GM21825 (cell line): ENCODE measurements around the gene ZNF584.
A peak's percentile ranks its signal among the peaks of the same experiment; 100 is the strongest.
"Not testable (repeated sequence)": the region's sequence is repeated elsewhere in the genome, so short reads cannot be mapped to it uniquely, and the experiment has no call there.

Experiments used
- ATAC-seq: cut with Tn5 transposase; IDR thresholded peaks from one replicate; pipeline ENCODE4 v1.9.1; 2021; ENCODE audit warnings: mild to moderate bottlenecking, moderate library complexity; ENCODE audit not compliant: unreplicated experiment

ZNF584 gene

DNA sequence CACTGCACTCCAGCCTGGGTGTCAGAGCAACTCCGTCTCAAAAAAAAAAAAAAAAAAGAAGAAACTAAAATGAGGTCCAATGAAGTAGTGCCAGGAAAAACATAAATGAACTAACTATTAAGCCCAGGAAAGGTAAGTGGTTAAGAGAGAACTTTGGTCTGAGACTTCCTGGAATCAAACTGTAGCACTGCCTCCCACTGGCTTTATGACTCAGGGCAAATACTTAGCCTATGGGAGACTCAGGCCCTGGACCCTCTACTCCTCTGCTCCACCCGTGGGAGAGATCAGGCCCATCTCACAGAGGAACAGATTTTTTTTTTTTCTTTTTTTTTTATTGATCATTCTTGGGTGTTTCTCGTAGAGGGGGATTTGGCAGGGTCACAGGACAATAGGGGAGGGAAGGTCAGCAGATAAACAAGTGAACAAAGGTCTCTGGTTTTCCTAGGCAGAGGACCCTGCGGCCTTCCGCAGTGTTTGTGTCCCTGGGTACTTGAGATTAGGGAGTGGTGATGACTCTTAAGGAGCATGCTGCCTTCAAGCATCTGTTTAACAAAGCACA, 4.5 kb upstream of the ZNF584 start:
- not testable (repeated sequence) for ATAC-seq

DNA sequence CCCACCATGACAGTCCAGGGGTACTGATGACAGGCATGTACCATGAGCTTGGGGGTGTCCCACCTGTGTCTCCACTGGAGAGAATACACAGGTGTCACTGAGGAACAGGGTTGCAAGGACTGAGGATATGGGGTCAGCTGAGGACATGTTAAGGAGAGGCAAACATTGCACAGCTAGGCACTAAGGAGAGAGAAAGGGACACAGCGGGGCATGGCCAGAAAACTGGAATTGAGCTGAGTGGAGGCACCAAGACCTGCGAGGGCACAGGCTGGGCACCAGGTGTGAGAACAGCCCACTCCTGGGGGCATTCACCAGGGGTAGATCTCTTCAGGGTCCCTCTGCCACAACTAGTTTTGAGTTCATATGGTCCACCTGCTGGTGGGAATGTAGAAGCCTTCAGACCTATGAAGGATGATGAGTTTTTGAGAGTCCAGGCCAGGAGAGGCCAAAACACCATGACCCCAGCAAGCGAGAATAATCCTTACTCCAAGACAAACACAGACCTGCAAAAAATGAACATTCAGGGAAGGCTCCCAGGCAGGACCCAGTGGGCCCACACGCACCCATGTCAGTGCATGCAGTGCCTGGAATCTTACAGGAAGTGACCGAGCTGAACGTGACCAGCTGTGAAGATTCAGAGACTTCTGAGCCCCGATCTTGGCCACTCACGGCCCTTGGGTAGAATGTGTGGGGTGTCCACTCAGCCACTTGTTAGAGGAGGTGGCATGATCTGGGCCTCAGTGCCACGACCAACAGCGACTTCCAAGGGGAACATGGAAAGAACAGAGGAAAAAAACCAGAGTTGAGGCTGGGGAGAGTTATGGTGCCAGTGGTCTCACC, 1.4 kb upstream of the ZNF584 start:
- no peak for ATAC-seq

DNA sequence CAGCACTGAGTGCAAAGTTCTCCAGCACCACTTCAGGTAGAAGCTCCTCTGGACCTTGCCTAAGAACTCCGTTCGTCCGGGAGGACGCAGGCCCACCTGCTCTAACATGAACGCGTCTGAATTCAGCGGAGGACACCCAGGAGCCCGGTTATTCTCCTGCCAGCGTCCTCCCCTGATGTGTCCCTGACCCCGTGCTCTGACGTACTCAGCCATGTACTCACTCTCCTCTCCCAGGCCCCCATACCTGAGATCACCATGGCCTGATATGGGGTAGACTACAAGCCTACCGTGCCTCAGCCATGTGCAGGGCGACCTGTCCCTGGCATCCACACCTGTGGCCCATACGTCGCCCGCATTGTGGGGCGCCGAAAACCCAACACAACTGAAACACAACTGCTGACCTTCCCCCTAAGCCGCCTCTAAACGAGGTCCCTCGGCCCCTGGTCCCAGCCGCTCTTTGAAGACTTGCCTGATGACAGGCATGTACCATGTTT, 744 bp upstream of the ZNF584 start:
- ATAC-seq = peak; percentile 3

DNA sequence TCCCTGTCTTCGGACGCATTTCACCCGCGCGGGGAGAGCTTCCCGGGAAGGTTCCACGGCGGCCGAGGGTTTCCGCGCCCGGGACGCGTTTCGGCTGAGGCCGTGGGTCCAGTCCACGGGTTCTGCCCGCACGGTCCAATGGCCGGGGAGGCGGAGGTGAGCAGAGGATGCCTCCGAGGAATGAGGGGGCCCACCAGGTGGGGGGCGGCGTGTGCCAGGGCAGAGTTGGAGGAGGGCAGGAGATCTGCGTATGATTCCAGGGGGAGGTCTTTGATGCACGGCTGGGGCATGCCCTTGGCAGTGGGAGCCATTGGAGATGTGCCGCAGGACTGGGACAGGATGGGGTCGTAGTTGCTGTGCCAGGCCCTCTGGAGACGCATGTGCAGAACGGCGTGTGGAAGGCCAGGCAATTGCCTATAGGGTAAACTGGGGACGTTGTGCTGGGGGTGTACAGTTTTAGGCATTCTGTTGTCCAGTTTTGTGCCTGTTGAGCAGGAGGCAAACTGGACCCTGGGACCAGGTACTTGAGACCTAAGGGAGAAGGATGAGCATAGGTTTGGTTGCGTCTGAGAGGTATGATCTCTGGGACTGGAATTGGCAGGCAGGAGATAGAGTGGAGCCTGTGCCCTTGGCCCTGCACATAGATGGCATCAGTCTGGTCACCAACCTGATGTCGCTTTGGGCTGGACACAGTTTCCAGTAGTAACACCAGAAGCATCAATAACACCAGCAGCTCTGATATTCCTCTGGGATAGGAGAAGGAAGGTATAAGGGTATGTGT, 751 bp downstream of the ZNF584 start:
- ATAC-seq = peak; percentile 18

DNA sequence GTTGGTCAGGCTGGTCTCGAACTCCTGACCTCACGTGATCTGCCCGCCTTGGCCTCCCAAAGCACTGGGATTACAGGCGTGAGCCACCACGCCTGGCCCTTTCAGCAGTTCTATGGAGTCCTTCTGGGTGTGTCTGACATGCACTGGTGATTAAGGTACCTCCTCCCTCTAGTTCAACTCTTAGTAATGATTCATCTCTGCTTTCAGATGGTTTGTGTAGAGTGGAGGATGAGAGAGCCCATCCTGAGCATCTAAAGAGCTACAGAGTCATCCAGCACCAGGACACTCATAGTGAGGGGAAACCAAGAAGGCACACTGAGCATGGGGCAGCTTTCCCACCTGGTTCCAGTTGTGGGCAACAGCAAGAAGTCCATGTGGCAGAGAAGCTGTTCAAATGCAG, 8.2 kb downstream of the ZNF584 start:
- no peak for ATAC-seq

DNA sequence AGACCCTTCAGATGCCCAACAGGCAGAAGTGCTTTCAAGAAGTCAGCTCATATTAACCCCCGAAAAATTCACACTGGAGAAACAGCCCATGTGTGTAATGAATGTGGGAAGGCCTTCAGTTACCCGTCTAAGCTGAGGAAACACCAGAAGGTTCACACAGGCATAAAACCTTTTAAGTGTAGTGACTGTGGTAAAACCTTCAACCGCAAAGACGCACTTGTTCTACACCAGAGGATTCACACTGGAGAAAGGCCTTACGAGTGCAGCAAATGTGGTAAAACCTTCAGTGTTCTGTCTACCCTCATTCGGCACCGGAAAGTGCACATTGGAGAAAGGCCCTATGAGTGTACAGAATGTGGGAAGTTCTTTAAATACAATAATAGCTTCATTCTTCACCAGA, 8.6 kb downstream of the ZNF584 start:
- ATAC-seq = no peak

DNA sequence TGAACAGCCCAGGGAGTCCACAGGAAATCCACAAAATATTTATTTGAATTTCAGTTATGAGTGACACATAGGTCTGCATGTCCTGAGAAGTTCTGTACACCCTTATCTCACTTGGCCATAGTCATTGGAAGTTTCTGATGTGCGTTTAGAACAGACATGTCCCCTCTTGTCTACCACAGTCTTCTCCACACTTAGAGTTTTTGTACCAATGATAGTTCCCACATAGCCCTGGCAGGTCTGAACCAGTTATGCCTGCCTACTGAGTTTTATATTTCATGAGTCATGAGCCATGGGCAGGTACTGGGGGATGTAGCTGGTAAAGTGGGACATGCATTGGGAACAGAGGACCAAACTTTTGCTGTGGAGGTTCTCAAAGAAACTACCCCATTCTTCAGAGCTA, 20.2 kb downstream of the ZNF584 start:
- ATAC-seq = no peak

DNA sequence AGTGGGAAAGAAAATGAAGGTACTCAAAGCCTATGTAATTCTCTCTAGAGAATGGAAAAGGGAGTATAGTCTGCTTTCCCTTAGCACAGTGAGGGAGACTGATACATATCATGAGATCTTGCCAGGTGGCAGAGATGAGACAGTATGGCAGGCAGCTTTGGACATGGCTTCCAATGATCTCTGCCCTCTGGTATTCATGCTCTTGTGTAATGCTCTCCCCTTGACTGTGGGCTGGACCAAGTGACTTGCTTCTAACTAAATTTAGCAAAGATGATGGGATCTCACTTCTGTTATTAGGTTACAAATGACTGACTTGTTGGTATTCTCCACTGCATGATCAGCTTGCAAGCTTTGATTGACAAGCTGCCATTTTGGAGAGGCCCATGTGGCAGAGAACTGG, 21.3 kb downstream of the ZNF584 start:
- no peak for ATAC-seq

DNA sequence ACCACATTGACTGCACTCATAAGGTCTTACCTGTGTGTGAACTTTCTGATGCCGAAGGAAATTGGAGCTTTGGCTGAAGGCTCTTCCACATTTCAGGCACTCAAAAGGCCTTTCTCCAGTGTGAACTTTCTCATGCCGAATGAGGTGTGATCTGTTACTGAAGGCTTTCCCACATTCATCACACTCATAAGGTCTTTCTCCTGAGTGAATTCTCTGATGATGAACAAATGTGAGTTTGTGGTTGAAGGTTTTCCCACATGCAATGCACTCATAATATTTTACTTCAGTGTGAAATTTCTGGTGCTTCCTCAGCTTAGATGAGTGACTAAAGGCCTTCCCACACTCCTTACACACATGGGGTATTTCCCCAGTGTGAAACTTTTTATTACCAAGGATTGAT, 25.8 kb downstream of the ZNF584 start:
- no peak for ATAC-seq

DNA sequence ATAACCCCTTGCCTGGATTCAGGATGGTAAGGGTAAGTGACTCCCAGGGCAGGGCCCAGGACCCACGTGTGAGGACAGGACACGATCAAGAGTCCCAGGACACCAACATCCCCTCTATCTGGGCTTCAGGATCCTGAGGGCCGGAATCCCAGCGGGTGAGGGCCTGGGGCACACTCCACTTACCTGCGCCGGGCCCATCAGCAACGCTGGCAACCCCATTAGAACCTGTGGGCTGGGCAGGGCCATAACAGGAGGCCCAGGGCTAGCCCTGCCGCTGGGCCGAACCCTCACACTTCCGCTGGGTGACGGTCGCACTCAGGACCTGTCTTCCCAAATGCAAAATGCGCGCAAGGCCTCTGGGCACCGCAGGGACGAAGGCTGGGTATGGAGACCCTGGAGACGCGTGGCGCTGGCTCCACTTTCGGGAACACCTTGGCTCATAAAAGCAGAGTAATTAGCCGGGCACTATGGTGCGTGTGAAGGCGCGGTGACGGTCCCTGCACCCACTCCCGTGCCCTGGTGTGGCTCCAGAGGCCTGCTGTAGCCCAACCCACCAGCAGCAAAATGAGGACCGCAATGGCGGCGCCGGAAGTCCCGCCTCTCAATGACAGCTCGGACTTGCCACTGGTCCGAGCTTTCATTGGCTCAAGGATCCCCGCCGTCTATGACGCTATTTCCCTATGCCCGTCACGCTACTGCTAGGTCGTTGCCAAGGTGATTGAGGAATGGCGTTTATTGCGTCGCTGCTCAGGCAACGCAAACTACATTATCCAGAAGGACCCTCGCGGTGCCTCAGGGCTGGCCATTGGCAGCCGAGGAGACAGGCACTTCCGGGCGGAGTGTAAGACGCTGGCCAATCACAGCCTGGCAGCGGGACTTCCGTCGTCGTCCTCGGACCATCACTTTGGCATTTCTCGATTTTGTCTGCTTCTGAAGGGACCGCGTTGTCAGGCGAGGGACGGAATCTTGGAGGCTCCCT, 31.4 kb downstream of the ZNF584 start, which contains the start of gene ZNF132:
ZNF132 (minus strand) TSS at position 578 of the 979 bp plus-strand sequence; CDS start at position 246, 332 bp downstream.
- peak; percentile 94 for ATAC-seq

DNA sequence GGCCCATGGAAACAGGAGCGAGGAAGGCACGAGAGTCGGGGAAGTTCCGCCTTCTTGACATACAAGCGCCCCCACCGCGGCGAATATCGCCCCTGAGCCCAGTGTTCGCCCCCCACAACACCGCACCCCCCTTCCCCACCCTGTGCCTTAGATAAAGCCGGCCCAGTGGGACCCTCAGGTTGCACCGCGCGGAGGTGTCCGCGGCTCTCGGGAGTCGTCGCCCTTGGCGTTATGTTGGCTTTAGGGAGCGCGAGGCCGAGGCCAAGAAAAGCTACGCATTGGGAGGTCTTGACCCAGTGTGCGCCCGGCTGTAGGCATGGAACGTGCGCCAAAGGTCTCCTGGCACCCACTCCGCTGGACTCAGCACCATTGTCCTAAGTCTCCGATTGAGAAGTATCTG, 32.1 kb downstream of the ZNF584 start:
- no peak for ATAC-seq

DNA sequence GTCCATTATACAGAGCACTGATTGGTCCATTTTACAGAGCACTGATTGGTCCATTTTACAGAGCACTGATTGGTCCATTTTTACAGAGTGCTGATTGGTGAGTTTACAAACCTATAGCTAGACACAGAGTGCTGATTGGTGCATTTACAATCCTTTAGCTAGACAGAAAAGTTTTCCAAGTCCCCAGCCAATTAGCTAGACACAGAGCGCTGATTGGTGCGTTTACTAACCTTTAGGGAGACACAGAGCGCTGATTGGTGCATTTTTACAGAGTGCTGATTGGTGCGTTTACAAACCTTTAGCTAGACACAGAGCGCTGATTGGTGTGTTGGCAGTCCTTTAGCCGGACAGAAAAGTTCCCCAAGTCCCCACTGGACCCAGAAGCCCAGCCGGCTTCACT, 34.5 kb downstream of the ZNF584 start:
- not testable (repeated sequence) for ATAC-seq

DNA sequence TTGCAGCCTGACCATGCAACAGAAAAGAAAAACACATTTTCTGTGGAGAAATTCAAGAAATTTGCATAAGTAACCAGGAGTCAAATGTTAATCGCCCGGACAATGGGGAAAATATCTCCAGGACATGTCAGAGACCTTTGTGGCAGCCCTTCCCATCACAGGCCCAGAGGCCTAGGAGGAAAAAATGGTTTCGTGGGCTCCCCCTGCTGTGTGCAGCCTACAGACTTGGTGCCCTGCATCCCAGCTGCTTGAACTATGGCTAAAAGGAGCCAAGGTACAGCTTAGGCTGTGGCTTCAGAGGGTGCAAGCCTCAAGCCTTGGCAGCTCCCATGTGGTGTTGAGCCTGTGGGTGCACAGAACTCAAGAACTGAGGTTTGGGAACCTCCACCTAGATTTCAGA, 40.4 kb downstream of the ZNF584 start:
- not testable (repeated sequence) for ATAC-seq

DNA sequence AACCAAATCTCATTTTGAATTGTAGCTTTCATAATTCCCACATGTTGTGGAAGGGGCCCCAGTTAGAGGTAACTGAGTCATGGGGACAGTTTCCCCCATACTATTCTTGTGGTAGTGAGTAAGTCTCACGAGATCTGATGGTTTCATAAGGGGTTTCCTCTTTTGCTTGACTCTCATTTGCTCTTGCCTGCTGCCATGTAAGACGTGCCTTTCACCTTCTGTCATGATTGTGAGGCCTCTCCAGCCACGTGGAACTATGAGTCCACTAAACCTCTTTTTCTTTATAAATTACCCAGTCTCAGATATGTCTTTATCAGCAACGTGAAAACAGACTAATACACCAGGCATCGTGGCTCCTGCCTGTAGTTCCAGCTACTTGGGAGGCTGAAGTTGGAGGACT, 41.5 kb downstream of the ZNF584 start:
- ATAC-seq = not testable (repeated sequence)

DNA sequence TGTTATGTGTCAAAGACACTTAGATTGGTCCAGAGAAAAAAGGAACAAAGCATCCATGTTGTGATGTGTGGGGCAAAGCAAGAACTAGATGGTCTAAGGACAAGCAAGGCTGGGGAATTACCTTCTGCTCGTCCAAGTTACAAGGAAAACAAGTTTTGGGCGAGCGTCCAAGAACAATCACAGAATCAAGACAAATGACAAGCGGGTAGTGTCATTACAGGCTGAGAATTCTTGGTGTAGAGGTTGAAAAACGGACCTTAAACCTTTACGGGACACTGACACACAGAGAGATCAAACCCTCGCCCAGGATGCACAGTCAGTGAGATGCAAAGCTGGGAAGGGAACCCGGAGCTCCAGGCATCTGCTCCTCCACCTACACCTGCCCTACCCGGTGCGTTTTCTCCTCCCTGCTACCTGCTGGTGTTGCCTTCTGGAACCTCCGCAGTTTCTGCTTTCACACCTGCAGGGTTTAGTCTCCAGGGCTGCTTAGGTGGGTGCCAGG, 42.5 kb downstream of the ZNF584 start:
- no peak for ATAC-seq

DNA sequence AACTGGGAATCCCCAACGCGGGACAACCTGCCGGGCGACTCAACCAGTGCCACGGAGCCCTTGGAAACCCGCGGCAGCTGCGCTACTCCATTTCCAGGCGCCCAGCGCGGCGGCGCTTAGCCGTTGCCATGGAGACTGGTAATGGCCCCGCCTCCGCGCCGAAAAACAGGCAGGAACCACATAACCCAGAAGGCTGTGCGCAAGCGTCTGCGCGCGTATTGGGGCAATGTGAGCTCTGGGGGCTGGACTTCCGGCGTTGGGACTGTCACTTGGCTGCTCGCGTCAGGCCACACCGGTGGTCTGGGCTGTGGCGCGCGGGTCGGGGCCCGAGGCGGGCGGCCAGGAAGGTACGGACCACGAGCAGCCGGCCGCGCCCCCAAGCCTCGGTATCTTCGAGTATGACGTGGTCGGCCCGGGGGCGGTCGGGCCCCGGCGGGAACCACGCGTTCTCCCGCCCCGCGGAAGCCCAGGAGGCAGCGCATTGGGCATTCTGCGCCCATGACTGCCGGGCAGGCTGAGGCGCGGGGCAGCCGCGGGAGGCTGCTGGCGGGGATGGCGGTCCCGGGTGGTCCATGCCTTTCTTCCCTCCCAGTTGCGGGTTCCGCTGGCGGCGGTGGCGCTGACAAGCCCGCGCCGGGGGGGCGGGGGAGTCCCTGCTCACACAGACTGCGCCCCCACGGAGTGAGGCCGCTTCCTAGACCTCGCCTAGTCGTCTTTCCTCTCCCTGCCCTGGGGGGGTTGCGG, 43.1 kb downstream of the ZNF584 start, which contains the start of gene ZNF324B:
ZNF324B (plus strand) TSS at position 265 of the 744 bp plus-strand sequence. CDS start 2,080 bp downstream, outside the sequence.
- ATAC-seq = peak; percentile 92

DNA sequence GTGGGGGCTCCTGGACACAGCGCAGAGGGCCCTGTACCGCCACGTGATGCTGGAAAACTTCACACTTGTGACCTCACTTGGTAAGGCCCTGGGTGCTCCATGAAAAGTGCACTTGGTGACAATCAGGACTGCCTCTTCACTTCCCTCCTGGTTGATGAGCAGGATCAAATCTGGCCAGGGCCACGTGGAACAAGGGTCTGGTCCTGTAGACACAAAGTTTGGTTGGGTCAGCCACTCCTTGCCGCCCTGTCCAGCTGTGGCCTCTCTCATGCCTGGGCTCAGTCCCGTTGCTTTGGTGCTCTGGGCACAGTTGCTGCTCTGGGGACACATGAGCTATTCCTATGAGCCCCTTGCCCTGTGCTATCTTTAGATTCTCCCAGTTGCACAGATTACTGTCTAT, 45.3 kb downstream of the ZNF584 start:
- ATAC-seq = no peak

DNA sequence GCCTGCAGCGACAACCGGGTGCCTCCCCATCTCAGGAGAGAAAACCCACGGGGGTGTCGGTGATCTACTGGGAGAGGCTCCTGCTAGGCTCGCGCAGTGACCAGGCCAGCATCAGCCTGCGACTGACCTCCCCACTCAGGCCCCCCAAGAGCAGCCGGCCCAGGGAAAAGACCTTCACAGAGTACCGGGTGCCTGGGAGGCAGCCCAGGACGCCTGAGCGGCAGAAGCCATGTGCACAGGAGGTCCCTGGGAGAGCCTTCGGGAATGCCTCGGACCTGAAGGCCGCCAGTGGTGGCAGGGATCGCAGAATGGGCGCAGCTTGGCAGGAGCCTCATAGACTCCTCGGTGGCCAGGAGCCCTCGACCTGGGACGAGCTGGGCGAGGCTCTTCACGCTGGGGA, 46.9 kb downstream of the ZNF584 start:
- no peak for ATAC-seq

DNA sequence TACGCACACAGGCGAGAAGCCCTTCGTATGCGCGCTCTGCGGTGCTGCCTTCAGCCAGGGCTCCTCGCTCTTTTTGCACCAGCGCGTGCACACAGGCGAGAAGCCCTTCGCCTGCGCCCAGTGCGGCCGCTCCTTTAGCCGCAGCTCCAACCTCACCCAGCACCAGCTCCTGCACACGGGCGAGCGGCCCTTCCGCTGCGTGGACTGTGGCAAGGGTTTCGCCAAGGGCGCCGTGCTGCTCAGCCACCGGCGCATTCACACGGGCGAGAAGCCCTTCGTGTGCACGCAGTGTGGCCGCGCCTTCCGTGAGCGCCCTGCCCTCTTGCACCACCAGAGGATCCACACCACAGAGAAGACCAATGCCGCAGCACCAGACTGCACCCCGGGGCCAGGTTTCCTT, 47.7 kb downstream of the ZNF584 start:
- no peak for ATAC-seq
